ENCODE measurements around the gene CORO1C.

Gene CORO1C

DNA sequence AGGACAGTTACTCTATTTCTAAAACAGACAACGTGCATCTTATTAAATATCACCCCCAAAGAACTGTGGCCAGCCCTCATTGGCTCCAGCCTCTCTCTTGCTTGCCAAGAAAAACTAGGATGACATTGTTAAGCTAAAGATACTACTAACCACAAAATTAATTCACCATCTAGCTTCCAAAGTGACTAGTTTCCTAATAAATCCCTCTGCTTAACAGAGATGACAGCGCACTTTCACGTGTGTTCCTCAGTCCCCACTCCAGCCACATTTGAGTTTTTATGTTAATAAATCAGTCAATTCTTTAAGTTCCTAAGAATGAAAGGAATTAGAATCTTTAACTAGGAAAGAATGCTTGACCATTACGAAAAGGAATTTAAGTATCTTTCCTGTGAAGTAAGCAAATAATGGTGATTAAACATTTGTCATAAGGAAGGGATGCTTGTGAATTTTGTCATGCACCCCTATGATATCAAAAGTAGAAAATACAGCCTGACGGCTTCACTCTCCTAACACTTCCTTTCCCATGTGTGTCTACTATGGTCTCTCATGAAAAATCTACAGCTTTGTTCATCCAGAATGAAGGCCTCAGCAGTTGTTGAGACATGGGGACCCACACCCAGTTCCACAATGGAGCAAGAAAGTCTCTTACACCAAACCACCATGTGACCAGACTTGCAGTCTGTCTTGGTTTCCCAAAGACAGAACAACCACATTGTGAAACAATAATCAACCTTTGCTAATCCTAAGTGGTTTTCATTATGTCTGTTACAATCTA is 8.1 kb downstream of the CORO1C start:
- DNase-seq (ENCODE audit: low read depth) = peak; percentile 98
- TF ChIP-seq CTCF (conservative IDR thresholded peaks at IDR 0.05; ENCODE audit: low read length) = no peak
- 0 out of 2 replicates have a peak overlapping the region, but pooled peaks have one; percentile 3 for H3K4me3 ChIP-seq (ENCODE audit: low read length)

DNA sequence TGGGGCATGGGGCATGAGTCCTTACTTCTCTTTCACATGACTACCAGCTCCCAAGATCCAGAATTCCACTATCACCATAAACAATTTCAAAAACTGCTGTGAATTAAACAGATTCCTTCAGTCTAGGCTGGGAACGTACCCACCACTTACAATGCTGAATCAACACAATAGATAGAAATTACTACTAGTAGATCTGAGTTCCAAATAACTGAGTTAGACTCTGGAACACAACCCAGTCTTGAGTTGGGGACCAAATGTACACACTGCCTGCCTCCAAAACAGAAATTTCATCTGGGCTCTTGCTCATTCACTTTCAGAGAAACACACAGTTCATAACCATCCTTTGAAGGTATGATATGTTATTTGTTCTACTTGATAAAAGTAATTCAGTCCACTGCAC is 8.9 kb downstream of the CORO1C start:
- H3K4me3 ChIP-seq (ENCODE audit: low read length) = peak overlapping the region; percentile 15; the same call in 1 of the 2 replicates
- peak; percentile 35 for DNase-seq (ENCODE audit: low read depth)
- TF ChIP-seq CTCF (conservative IDR thresholded peaks at IDR 0.05; ENCODE audit: low read length) = no peak

- no peak for TF ChIP-seq CTCF (conservative IDR thresholded peaks at IDR 0.05; ENCODE audit: low read length)
- no peak overlapping the region; the same call in none of the 2 replicates for H3K4me3 ChIP-seq (ENCODE audit: low read length)
- DNase-seq (ENCODE audit: low read depth) = no peak
Observed at GRCh38 chr12:108721824-108722223, 9.5 kb downstream of the CORO1C start.

GRCh38 chr12:108720757-108721514 is 10.4 kb downstream of the CORO1C start:
- no peak overlapping the region for H3K4me3 ChIP-seq (ENCODE audit: low read length)
- peak; percentile 75 for DNase-seq (ENCODE audit: low read depth)
- TF ChIP-seq CTCF (conservative IDR thresholded peaks at IDR 0.05; ENCODE audit: low read length) = no peak

DNA sequence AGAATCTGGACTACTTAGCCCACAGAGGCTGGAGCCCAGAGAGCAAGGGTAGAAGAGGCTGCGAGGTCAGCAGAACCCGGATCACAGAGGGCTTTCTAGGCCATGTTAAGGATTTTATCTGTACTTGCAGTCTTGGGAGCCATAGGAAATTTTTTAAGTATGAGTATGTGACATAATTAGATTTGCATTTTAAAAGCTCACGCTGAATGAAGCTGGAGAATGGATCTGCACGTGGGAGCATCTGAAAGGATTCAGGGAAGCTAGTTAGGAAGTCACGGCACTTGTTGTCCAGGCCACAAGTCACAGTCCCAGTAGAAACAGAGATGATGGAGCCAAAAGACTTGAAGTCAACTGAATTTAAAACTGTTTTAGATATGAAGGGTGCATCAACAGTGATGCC is 14.1 kb downstream of the CORO1C start:
- no peak overlapping the region for H3K4me3 ChIP-seq (ENCODE audit: low read length)
- no peak for TF ChIP-seq CTCF (conservative IDR thresholded peaks at IDR 0.05; ENCODE audit: low read length)
- no peak for DNase-seq (ENCODE audit: low read depth)

- DNase-seq (ENCODE audit: low read depth) = no peak
- no peak for TF ChIP-seq CTCF (conservative IDR thresholded peaks at IDR 0.05; ENCODE audit: low read length)
- H3K4me3 ChIP-seq (ENCODE audit: low read length) = no peak overlapping the region
Observed at GRCh38 chr12:108714866-108715265, 16.5 kb downstream of the CORO1C start.
